NCI-H2171 (cell line): ENCODE data around the gene RBM19.
A peak's percentile ranks its signal among the peaks of the same experiment; 100 is the strongest.

Source experiments
- DNase-seq: peaks from one replicate; lab custom pipeline; 2025; lab: John Stamatoyannopoulos, UW

The RBM19 gene

DNA sequence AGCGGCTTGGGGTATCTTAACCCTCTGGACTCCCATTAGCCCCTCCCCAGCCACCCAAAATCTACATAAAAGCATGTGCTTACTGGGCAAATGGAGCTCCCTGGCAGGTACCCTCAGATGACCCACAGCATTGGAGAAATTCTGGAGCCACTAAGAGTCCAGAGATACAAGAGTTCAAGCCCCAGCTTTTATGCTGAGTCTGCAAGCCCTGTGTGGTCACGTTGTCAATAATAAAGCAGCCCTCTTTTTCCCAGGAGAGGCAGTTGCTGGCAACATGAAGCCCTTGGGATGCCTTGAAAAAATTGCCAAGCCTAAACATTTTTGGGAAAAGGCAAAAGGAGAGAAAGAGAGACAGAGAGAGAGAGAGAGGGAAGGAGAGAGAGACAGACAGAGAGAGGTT is 83.4 kb downstream of the RBM19 start:
- DNase-seq, result no peak

DNA sequence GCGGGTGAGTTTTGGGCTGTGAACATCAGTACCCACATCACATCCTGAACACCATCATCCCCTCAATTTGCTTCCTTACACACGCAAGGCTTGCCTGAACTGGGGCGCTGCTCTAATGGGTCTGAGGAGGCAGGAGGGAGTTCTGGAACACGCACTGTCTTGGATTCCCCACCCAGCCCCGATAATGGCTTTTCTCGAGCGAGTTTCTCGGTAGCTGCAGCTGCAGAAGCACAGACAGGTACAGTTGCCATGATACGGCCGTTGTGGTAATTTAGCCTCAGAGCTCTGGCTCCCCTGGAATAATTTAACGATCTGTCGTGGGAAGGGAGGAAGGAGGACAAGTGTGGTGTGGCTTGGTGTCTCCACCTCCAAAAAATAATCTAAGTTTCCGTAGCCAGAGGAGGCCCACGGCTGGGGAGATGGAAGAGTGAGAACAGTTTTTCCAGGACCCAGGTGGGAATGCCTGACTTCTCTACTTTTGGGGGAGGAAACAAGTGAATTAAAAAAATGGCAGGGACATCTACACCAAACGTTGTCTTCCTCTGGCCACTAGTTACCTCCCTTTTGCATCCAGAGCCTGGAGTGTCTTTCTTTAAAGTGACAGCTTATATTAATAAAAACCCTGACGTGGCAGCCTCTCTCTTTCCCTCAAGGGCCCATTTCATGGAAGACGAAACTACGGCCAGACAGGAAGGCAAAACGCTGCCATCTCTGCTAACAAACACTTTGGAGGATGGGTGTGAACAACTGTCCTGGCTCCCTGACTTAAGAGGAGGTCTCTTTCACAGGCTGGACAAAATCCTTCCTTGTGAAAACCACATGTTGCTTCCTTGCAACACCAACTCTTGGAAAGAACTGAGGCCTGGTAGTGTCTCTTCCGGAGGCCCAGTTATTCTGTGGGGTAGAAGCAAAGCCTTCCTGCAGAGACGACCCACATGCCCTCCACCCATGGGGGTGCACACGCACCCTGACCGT is 84.8 kb downstream of the RBM19 start:
- no peak for DNase-seq

DNA sequence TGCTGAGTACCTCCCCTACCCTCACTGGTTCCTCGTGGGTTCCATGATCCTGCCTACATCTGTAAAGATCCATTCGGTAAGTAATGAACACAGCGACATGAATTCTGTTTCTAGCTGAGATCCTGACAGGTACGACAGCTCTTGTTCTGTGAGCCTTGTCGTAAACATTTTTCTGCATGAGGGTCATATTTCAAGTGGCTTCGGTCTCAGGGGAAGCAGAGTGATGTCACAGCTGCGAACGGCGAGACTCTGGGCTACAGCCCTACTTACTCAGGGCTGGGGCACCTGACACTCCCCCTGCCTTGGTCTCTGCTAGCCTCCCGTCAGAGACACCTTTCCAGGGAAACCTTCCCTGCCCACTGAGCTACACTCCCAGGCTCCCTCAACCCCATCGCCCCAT is 85.8 kb downstream of the RBM19 start:
- DNase-seq, result peak; percentile 70

DNA sequence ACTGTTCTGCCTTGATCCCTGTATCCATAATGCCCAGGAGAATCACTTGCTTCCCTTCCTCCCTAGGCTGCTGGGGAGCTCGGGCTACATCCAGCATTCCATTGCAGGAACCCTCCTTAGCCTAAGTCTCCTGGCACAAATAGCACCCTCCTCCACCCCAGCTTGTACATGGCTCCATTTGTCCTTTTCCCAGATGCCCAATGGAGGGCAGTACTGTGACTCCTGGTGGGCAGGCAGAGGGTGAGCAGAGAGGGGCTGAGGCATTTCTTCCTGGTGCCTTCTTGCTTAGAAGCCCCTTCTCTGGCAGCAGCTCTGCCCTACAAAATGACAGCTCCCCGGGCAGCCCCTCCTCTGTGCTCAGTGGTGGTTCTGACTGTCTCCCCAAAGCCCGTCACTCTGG is 86.5 kb downstream of the RBM19 start:
- DNase-seq, result no peak

DNA sequence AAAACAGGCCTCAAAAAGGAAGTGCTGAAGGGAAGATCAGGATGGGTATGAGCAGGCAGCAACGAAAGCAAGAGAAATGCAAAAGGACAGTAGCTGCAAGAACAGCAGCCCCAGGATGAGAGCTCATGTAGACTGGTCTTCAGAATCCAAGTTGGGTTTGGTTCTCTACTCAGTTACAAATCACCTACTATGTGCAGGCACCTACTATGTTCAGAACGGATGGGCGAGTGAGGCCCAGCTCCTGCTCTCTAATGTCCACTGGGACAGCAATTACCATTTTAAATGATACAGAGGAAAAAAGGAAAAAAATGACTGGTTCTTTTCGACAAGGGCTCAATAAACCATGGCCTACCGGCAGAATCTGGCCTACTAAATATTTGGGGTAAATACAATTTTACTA is 88.5 kb downstream of the RBM19 start:
- DNase-seq, result no peak

DNA sequence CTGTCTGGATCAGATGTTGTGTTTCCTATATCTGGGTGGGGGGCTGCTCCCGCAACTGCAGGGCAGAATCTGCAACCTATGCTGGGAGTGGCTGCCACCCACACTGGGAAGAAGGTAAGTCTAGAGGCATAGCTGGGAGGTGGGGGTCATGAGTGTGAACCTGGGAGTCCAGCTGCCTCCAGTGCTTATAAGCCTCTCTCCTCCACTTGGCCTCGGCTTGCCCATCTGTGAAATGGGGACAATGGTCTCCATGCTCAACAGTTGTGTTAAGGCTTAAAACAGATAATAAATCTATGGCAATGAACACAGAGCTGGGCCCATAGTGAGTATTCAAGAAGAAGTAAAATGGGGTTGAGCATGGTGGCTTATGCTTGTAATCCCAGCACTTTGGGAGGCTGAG is 90.0 kb downstream of the RBM19 start:
- no peak for DNase-seq

DNA sequence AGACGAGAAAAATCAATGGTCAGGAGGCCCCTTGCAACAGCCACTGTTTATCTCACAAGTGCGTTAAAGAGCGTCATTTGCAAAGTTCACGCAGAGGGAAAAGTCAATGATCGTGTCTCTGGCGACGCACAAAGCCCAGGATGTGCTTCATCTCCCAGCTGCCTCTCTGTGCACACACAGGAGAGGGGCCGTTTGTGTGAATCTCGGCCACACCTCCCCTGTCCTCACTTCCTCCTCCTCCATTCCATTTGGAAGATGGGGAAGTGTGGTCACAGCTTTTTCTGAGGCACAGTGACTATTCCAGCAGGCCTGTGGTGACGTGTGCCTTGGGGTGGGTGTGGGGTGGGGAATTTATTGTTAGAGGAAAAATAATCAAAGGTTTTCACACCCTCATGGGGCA is 90.4 kb downstream of the RBM19 start:
- DNase-seq, result no peak

DNA sequence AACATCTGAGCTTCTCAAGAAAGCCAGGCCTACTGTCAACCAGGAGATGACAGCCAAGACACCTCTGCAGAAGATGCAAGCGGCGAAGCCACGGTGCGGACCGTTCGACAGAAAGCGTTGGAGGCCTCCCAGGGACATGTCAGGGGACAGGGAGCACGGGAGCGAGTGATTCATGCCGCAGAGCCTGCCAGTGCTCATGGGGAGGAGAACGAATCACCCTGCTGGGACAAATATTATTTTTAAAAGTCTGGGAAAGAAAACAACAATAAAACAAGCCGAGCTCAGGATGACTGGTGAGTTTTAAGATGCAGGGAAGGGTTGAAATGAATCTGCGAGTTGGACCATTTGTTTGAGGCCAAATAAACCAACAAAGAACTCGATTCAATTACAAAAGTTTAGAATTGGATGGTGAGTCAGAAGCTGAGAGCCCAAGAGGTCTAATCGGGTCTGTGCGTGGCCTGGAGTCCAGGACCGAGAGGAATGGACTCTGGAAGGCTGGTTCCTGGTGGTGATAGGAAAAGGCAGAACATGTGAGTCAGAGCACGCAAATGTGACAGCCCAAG is 91.0 kb downstream of the RBM19 start:
- DNase-seq, result no peak

DNA sequence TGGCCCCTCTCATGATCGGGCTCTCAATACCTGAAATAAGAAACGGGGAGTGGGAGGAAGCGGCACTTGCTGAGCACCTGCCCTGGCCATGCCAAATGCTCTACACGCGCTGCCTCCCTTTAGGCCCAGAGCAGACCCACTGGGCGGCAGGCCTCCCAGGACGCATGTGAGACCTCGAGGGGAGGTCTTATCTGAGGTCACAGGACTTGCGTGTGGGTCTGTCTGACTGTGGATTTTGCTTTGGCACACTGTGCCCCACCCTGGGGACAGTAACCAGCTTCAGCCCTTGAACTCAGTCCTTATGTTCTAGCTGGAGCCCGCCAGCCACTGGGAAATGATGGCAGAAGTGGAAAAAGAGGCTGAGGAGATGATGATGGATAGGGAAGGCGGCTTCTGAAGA is 91.8 kb downstream of the RBM19 start:
- no peak for DNase-seq

DNA sequence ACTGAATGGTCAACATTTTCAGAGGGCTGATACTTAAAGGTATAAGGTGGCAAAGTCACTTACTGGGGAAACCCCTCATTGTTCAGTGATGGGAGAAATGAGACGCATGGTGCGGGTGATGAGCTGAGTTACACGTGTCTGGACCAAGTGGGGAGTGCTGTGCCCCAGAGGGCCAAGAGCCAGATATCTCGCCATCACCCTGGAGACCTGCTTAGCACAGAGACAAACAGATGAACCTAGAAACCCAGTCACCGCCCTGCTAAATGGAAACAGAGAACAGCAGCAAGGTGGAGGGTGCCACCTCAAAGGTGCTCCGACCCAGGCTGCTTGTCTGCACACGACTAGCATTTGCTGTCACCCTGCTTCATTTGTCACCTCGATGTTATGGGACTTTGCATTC is 92.4 kb downstream of the RBM19 start:
- no peak for DNase-seq

DNA sequence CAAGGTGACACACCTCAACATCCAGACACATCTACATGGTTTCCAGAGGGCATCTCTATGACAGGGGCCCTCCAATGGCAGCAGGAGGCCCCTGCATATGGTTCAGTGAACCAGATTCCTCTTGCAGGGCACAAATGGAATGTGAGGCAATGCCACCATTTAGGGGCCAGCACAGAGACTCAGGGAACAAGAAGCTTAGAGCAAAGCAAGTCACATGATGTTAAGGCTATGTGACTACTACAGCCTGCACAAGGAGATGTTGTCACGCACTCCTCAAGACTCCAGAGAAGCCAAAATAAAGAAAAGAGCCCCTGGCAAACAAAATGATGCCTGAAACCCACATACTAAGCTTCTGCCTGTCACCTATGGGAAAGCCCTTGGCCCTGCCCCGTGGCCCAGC is 95.2 kb downstream of the RBM19 start:
- no peak for DNase-seq

DNA sequence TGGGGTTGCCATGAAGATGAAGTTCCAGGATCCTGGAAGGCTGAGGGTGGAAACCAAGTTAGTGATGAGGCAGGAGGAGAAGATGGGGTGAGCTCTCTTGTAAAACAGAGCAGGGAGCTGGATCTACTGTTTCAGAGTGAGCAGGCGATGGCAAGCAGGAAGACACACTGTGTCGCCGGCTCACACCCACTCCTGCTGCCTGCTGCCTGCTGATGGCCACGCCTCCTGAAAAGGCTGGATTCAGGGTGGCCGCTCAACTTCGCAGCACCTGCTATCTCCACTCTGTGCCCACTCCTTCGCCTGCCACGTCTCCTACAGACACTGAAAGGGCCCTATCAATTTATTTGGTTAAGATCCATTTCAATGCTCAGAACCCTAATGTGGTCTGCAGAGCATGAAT is 96.1 kb downstream of the RBM19 start:
- no peak for DNase-seq

DNA sequence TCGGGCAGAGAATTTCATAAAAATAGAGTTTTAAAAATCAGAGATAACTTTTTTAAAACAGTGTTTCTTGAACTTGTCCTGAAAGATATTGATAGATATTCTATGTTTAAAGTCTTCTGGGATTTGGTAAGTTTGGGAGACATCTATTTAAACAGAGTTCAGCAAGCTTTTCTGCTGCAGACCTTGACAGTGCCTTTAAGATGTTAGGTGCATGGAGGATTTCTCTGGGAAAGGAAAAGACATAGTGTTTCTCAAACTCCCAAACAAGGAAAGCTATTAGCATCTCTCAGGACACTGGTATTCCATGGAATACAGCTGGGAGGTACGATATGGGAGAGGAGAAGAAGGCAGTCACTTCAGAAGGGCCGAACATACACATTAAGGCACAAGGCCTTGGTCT is 97.8 kb downstream of the RBM19 start:
- DNase-seq, result no peak

DNA sequence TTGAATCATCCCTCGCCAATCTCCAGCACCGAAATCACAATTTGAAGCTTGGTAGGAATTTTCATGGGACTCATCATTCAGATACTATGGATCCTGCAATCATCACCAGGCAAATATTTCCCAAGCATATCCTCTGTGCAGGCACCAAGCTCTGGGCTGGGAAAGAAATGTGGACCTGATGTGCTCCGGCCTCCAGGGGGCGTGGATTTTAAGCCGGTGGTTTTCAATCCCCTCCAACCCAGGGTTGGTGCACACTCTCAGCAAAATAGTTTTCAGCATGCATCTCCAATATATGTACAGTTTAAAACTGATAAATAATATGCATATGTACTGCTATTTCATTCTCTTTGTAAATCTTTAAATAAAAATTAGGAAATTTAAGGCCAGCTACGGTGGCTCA is 98.9 kb downstream of the RBM19 start:
- DNase-seq, result no peak

DNA sequence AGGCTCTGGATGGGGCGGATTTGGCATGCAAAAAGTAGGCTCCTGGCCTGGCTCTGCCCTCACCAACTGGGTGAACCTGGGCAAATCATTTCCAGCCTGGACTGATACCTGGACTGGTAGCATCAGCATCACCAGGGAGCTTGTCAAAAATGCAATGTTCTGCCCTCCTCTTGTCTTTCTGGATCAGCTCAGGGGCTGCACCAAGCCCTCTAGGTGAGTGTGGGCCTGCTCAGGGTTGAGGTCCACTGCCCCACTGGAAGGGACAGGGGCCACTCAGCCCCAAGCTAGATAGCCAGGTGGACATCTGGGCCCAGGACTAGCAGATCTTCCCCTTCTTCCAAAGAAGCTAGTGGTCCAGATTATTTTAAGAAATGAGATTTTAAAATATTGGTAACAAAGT is 99.6 kb downstream of the RBM19 start:
- DNase-seq, result no peak

DNA sequence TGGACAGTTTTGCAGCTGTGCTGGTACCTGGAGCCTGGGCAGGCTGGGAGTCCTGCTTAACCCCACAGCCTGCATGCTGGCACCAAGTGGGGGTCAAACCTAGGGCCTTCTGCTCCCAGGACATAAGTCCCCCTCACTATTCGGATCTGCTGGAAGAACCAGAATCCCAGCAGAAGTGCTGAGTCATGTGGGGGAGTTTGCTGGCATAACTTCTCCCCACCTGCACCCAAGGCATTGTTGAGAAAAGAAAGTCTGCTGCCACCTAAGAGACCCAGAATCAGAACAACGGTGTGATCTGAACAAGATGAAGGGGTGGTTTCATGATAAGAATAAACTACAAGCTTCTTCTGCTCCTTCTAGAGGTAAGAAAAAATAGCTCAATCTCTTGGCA is 102.7 kb downstream of the RBM19 start:
- DNase-seq, result no peak

DNA sequence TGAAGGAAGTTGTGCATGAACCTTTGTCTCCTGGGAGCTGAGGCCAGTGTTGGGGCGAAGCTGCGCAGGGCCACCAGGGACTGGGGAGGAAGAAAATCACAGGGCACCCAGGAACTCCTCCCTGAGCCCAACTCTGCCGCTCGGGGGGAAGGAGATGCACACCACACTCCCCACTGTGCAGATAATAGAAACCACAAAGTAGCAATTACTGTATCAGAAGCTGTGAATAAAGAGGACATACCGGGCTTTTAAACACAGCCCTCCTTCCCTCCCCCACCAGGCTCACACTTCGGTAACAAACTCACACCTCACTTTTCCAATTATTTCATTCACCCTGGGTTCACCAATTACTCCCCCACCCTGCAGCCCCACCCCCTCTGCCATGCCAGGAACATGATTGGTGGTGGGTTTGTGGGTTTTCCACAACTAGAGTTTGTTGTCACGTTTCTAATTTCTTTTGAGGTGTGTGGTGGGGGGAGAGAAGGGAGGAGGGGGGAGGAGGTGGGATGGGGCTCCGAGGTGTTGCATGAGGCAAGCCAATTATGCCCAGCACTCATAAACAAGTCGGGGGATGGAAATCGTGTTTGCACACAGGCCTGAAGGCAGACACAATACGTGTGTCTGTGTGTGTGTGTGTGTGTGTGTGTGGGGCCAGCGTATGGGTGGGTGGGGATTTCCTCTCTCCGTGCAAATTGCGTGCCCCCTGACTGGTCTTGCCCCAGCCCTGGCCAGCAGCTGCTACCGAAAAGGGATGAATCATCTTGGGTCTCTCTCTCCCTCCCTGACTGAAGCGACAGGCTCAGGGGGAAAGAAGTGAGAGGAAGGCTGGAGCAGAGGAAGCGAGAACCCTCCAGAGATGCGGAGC is 103.3 kb downstream of the RBM19 start:
- DNase-seq, result no peak

DNA sequence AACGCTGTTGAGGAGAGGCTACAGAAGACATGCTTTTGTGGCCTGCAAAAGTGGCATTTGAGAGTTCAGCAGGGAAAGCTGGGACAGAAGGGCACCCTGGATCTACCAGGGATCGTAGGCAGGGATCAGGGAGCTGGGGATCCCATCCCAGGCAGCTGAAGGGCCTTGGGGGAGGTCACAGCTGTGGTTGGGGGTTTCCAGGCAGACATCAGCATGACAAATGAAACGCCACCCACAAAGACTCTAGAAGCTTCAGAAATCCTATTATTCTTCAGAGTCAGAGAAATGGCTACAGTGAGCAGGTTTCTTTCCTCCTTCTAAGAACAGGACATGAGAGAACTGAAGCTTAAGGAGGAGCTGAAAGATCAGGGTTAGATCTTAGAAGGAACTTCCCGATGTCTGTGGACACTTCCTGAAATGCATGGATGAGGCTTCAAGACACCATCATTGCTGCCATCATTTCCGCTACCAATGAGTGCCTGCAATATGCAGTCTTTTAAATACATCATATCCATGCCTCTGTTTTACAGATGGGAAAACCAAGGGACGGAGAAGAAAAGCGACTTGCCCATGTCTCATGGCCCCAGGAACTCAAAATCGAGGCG is 104.3 kb downstream of the RBM19 start:
- no peak for DNase-seq

DNA sequence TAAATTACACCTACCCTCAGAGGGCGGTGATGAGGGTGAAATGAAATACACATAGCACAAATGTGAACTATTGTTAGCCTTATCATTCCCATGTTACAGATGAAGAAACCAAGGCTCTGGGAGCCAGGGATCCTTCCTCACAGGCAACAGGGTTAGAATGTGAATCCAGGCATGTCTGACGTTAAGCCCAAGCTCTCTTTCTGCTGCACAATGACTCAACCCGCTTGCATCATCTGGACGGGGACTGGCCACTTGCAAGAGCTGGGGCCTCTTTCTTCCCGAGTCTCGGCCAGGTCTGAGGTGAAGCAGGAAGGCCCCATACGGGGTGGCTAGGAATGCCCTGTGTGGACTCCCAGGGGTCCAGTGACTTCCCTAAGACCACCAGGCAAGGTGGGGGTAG is 105.2 kb downstream of the RBM19 start:
- no peak for DNase-seq

DNA sequence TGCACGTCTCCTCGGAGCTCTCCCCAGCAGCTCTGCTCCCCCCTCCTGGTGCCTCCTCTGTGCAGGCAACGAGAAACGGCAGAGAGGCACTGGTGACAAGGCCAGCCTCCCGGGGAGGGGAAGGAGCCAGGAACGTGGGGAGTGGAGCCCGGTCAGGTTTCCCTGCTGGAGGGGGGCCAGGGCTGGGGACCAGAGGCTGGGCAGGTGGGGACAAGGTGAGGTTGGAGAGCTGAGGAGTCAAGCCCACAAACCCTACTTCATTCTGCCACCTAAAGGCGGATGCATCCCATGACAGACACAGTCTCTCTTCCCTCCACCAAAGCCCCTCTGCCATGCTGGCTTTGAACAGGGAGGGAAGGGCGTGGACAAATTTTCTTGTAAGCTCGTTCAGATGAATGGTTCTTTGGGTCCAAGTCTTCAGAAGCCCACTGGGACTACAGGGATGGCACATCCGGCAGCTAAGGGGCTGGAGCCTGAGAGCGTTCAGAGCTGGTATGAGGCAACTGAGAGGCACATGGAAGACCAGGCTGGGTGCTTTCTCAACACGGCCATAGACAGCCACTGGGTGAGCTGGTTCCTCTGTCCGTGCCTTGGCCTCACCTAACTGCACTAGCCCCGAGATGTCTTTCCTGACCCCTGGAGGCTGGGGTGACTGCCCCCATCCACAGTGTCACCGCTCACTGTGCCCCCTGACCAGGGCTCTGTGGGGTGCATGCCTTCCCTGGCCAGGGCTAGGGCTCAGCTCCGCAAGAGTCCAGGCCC is 105.9 kb downstream of the RBM19 start:
- peak; percentile 83 for DNase-seq

DNA sequence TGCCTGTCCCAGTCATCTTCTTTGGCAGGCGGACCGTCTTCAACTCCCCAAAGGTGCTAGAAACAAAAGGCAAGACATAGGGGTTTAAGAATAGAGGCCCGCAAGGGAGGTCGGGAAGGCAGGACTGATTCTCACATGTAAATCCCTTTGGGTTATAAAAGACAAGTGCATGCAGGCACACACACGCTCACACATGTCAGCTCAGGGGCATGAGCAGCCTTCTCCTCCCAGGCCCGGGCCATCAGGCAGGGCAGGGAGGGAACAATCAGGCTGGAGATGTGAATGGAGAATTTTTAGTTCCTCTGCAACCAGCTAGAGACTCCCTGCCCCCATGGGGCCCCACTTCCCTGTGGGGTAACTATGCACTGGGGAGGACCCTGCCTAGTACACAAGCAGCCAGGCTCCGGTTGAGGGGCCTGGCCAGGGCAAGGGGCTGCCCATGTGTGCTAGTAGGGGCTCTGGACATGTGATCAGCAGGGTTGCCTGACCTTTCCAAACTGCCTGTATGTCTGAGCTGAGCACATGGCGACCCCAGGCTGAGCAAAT is 107.2 kb downstream of the RBM19 start:
- no peak for DNase-seq
